IMR-90 (cell line): ENCODE measurements around the gene PCARE.
"Not testable (repeated sequence)": the region's sequence is repeated elsewhere in the genome, so short reads cannot be mapped to it uniquely, and the experiment has no call there.

ENCODE experiments used
- CTCF ChIP-seq: conservative IDR thresholded peaks from 2 replicates; pipeline ENCODE4 v1.5.1; 2012; ENCODE audit warnings: mild to moderate bottlenecking, low read depth, low read length, improper control_type of control experiment
- POLR2A ChIP-seq: IDR thresholded peaks from 2 replicates; pipeline ENCODE4 v1.6.1; 2012; ENCODE audit warnings: mild to moderate bottlenecking, low read depth, low read length
- RAD21 ChIP-seq: IDR thresholded peaks from 2 replicates; pipeline ENCODE4 v1.6.1; 2012; ENCODE audit warnings: low read length, improper control_type of control experiment
- RCOR1 ChIP-seq: IDR thresholded peaks from 2 replicates; pipeline ENCODE4 v1.6.1; 2012; ENCODE audit warnings: mild to moderate bottlenecking, low read length, improper control_type of control experiment; ENCODE audit not compliant: insufficient replicate concordance
- SMC3 ChIP-seq: fragments of 150-350 bp; IDR thresholded peaks from 2 replicates; pipeline ENCODE4 v1.6.1; 2016; ENCODE audit warnings: low read depth, mild to moderate bottlenecking, antibody characterized with exemption, low read length, moderate library complexity
- USF2 ChIP-seq: fragments of 150-350 bp; IDR thresholded peaks from 2 replicates; pipeline ENCODE4 v1.6.1; 2017; ENCODE audit warnings: mild to moderate bottlenecking, antibody characterized with exemption, low read length, low read depth

- not testable (repeated sequence) for TF ChIP-seq CTCF, RCOR1, SMC3, RAD21, USF2, POLR2A
These were observed 16.0 kb upstream of the PCARE start for GRCh38 chr2:29090311-29090710.
